ENCODE measurements around the gene JARID2.

JARID2 gene

GRCh38 chr6:15425947-15426346, 180.1 kb downstream of the JARID2 start:
- H3K27me3 ChIP-seq (ENCODE audit: control insufficient read depth in 1 of 2, insufficient read depth in 1 of 2, low read length in 2 of 2), result no peaks in the 10 kb centered on the region
- H3K14ac ChIP-seq (ENCODE audit: low read length in 2 of 2), result no peak overlapping the region
- DNase-seq, result no peak
- 88% methylated on average over 5 of the region's 5 CpGs for WGBS
- peaks cover 2% of the 10 kb centered on the region for H3K9me3 ChIP-seq (ENCODE audit: control insufficient read depth, low read length)
- H3K36me3 ChIP-seq (ENCODE audit: control insufficient read depth in 1 of 2, insufficient read depth in 2 of 2, low read depth in 1 of 2, low read length in 2 of 2), result peaks cover 0 to 19% of the 10 kb centered on the region in 2 experiments
- no peak overlapping the region for H2BK12ac ChIP-seq (ENCODE audit: low read length in 2 of 2)
- H4K8ac ChIP-seq (ENCODE audit: low read length), result no peak overlapping the region
- H3K4me1 ChIP-seq (ENCODE audit: control insufficient read depth, insufficient read depth, low read depth, low read length), result peaks cover 3% of the 10 kb centered on the region
- H3K4me3 ChIP-seq (ENCODE audit: insufficient read depth in 1 of 2, low read depth in 1 of 2, low read length in 2 of 2), result no peak overlapping the region
- H2BK15ac ChIP-seq (ENCODE audit: low read depth, poor library complexity, severe bottlenecking), result no peak overlapping the region
- no peak overlapping the region for H4K91ac ChIP-seq (ENCODE audit: low read length)
- H3K23ac ChIP-seq (ENCODE audit: low read length in 2 of 2), result no peak overlapping the region
- no peak overlapping the region for H3K4ac ChIP-seq (ENCODE audit: low read depth in 1 of 2, low read length in 2 of 2)
- peaks cover 30% of the 10 kb centered on the region for H3K79me1 ChIP-seq (replicated peaks; ENCODE audit: low read length, poor library complexity, severe bottlenecking)
- no peak overlapping the region for H2BK5ac ChIP-seq (ENCODE audit: low read depth, low read length, poor library complexity, severe bottlenecking)
- no peak overlapping the region for H3K18ac ChIP-seq (ENCODE audit: low read depth in 1 of 2, low read length in 2 of 2)
- H3K9ac ChIP-seq (ENCODE audit: low read length), result no peak overlapping the region
- H2AFZ ChIP-seq (ENCODE audit: low read depth, low read length), result no peak overlapping the region
- no peak overlapping the region for H2AK5ac ChIP-seq (ENCODE audit: low read length, severe bottlenecking)
- no peak overlapping the region for H3K27ac ChIP-seq (ENCODE audit: low read length, poor library complexity, severe bottlenecking)
- H2BK120ac ChIP-seq (ENCODE audit: low read depth, low read length), result no peak overlapping the region
- no peak overlapping the region for H3K4me2 ChIP-seq (ENCODE audit: low read length, poor library complexity, severe bottlenecking)

DNA sequence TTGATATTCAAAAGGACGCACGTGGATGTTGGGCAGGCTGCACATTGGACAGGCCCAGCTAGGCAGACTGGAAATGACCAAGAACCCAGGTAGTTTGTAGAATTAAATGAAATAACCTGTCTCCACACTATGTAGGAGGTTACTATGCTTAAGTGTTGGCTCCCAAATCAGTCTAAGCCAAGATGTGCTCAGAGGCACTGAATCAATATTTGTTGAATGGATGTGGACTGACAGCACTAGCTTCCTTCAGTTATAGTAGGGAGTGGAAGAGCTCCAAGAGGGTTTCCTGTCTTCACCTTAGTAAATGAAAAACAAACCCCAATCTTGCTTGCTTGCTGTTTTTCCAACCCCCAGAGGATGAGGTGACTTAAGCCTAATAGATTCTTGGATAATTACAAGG, 180.5 kb downstream of the JARID2 start:
- Histone ChIP-seq H2BK120ac (ENCODE audit: low read depth, low read length) (no peak overlapping the region), H3K14ac (ENCODE audit: low read length in 2 of 2) (no peak overlapping the region), H3K9ac (ENCODE audit: low read length) (no peak overlapping the region), H3K23ac (ENCODE audit: low read length in 2 of 2) (no peak overlapping the region), H3K27ac (ENCODE audit: low read length, poor library complexity, severe bottlenecking) (no peak overlapping the region), H3K79me1 (replicated peaks; ENCODE audit: low read length, poor library complexity, severe bottlenecking) (peaks cover 31% of the 10 kb centered on the region), H2BK15ac (ENCODE audit: low read depth, poor library complexity, severe bottlenecking) (no peak overlapping the region), H4K8ac (ENCODE audit: low read length) (no peak overlapping the region), H2AFZ (ENCODE audit: low read depth, low read length) (no peak overlapping the region), H3K4ac (ENCODE audit: low read depth in 1 of 2, low read length in 2 of 2) (no peak overlapping the region), H3K27me3 (ENCODE audit: control insufficient read depth in 1 of 2, insufficient read depth in 1 of 2, low read length in 2 of 2) (no peaks in the 10 kb centered on the region), H3K9me3 (ENCODE audit: control insufficient read depth, low read length) (no peaks in the 10 kb centered on the region), H2AK5ac (ENCODE audit: low read length, severe bottlenecking) (no peak overlapping the region), H2BK12ac (ENCODE audit: low read length in 2 of 2) (no peak overlapping the region), H3K4me1 (ENCODE audit: control insufficient read depth, insufficient read depth, low read depth, low read length) (peaks cover 3% of the 10 kb centered on the region), H3K4me3 (ENCODE audit: insufficient read depth in 1 of 2, low read depth in 1 of 2, low read length in 2 of 2) (no peak overlapping the region), H3K36me3 (ENCODE audit: control insufficient read depth in 1 of 2, insufficient read depth in 2 of 2, low read depth in 1 of 2, low read length in 2 of 2) (peaks cover 0 to 17% of the 10 kb centered on the region in 2 experiments), H4K91ac (ENCODE audit: low read length) (no peak overlapping the region), H3K18ac (ENCODE audit: low read depth in 1 of 2, low read length in 2 of 2) (no peak overlapping the region), H3K4me2 (ENCODE audit: low read length, poor library complexity, severe bottlenecking) (no peak overlapping the region), H2BK5ac (ENCODE audit: low read depth, low read length, poor library complexity, severe bottlenecking) (no peak overlapping the region)
- WGBS, result 97% methylated on average over 2 of the region's 2 CpGs
- DNase-seq, result no peak

- peaks cover 0 to 14% of the 10 kb centered on the region in 2 experiments for H3K36me3 ChIP-seq (ENCODE audit: control insufficient read depth in 1 of 2, insufficient read depth in 2 of 2, low read depth in 1 of 2, low read length in 2 of 2)
- no peak overlapping the region for H4K91ac ChIP-seq (ENCODE audit: low read length)
- no peaks in the 10 kb centered on the region for H3K27me3 ChIP-seq (ENCODE audit: control insufficient read depth in 1 of 2, insufficient read depth in 1 of 2, low read length in 2 of 2)
- no peak overlapping the region for H3K23ac ChIP-seq (ENCODE audit: low read length in 2 of 2)
- H2BK5ac ChIP-seq (ENCODE audit: low read depth, low read length, poor library complexity, severe bottlenecking), result no peak overlapping the region
- H2BK12ac ChIP-seq (ENCODE audit: low read length in 2 of 2), result no peak overlapping the region
- no peaks in the 10 kb centered on the region for H3K9me3 ChIP-seq (ENCODE audit: control insufficient read depth, low read length)
- no peak overlapping the region for H3K9ac ChIP-seq (ENCODE audit: low read length)
- H2BK15ac ChIP-seq (ENCODE audit: low read depth, poor library complexity, severe bottlenecking), result no peak overlapping the region
- no peak overlapping the region for H4K8ac ChIP-seq (ENCODE audit: low read length)
- peak overlapping the region in 1 of 2 experiments; percentile 36 for H3K14ac ChIP-seq (ENCODE audit: low read length in 2 of 2)
- no peak overlapping the region for H3K4me3 ChIP-seq (ENCODE audit: insufficient read depth in 1 of 2, low read depth in 1 of 2, low read length in 2 of 2)
- H2AFZ ChIP-seq (ENCODE audit: low read depth, low read length), result no peak overlapping the region
- 100% methylated on average over 3 of the region's 3 CpGs for WGBS
- no peak overlapping the region for H3K27ac ChIP-seq (ENCODE audit: low read length, poor library complexity, severe bottlenecking)
- no peak overlapping the region for H2AK5ac ChIP-seq (ENCODE audit: low read length, severe bottlenecking)
- H3K4me1 ChIP-seq (ENCODE audit: control insufficient read depth, insufficient read depth, low read depth, low read length), result peaks cover 3% of the 10 kb centered on the region
- H2BK120ac ChIP-seq (ENCODE audit: low read depth, low read length), result no peak overlapping the region
- DNase-seq, result peak; percentile 12
- H3K4me2 ChIP-seq (ENCODE audit: low read length, poor library complexity, severe bottlenecking), result no peak overlapping the region
- H3K79me1 ChIP-seq (replicated peaks; ENCODE audit: low read length, poor library complexity, severe bottlenecking), result peaks cover 27% of the 10 kb centered on the region
- no peak overlapping the region for H3K4ac ChIP-seq (ENCODE audit: low read depth in 1 of 2, low read length in 2 of 2)
- H3K18ac ChIP-seq (ENCODE audit: low read depth in 1 of 2, low read length in 2 of 2), result peak overlapping the region in 1 of 2 experiments; percentile 30
Observed at GRCh38 chr6:15426901-15427300, 181.0 kb downstream of the JARID2 start.

GRCh38 chr6:15427331-15428070, 181.6 kb downstream of the JARID2 start:
- H3K36me3 ChIP-seq (ENCODE audit: control insufficient read depth in 1 of 2, insufficient read depth in 2 of 2, low read depth in 1 of 2, low read length in 2 of 2), result peaks cover 0 to 12% of the 10 kb centered on the region in 2 experiments
- WGBS, result 72% methylated on average over 5 of the region's 5 CpGs

More at GRCh38 chr6:15427331-15428070, 181.6 kb downstream of the JARID2 start:
- no peak overlapping the region for H2BK15ac ChIP-seq (ENCODE audit: low read depth, poor library complexity, severe bottlenecking)
- no peak overlapping the region for H2BK120ac ChIP-seq (ENCODE audit: low read depth, low read length)
- peaks cover 25% of the 10 kb centered on the region for H3K79me1 ChIP-seq (replicated peaks; ENCODE audit: low read length, poor library complexity, severe bottlenecking)
- H3K4me1 ChIP-seq (ENCODE audit: control insufficient read depth, insufficient read depth, low read depth, low read length), result peaks cover 5% of the 10 kb centered on the region
- H3K4me3 ChIP-seq (ENCODE audit: insufficient read depth in 1 of 2, low read depth in 1 of 2, low read length in 2 of 2), result no peak overlapping the region
- DNase-seq, result peak; percentile 69
- no peak overlapping the region for H3K14ac ChIP-seq (ENCODE audit: low read length in 2 of 2)
- no peak overlapping the region for H2AFZ ChIP-seq (ENCODE audit: low read depth, low read length)
- no peak overlapping the region for H4K8ac ChIP-seq (ENCODE audit: low read length)
- H2AK5ac ChIP-seq (ENCODE audit: low read length, severe bottlenecking), result no peak overlapping the region
- no peaks in the 10 kb centered on the region for H3K9me3 ChIP-seq (ENCODE audit: control insufficient read depth, low read length)
- H3K23ac ChIP-seq (ENCODE audit: low read length in 2 of 2), result no peak overlapping the region
- no peaks in the 10 kb centered on the region for H3K27me3 ChIP-seq (ENCODE audit: control insufficient read depth in 1 of 2, insufficient read depth in 1 of 2, low read length in 2 of 2)
- H2BK5ac ChIP-seq (ENCODE audit: low read depth, low read length, poor library complexity, severe bottlenecking), result no peak overlapping the region
- H3K4ac ChIP-seq (ENCODE audit: low read depth in 1 of 2, low read length in 2 of 2), result no peak overlapping the region
- H3K18ac ChIP-seq (ENCODE audit: low read depth in 1 of 2, low read length in 2 of 2), result peak overlapping the region in 1 of 2 experiments; percentile 42
- no peak overlapping the region for H2BK12ac ChIP-seq (ENCODE audit: low read length in 2 of 2)
- no peak overlapping the region for H4K91ac ChIP-seq (ENCODE audit: low read length)
- no peak overlapping the region for H3K4me2 ChIP-seq (ENCODE audit: low read length, poor library complexity, severe bottlenecking)
- H3K9ac ChIP-seq (ENCODE audit: low read length), result no peak overlapping the region
- H3K27ac ChIP-seq (ENCODE audit: low read length, poor library complexity, severe bottlenecking), result no peak overlapping the region

Data from mesenchymal stem cell (in vitro differentiated cells and primary cell).